Vagina (tissue), 2 donors: ENCODE measurements around the gene CDH26. TPM values are rescaled to one million over a fixed set of nuclear protein-coding genes. Genes with fewer than 3 reads are reported as not detected.

Experiments used
- DNase-seq, 2 donors: peaks; one replicate each; pipeline ENCODE4 v3.0.0-alpha.2; 2017; ENCODE audit errors: extremely low spot score in 2 of 2
- H3K27ac ChIP-seq: fragments of 200-600 bp; sonication (generic); one replicate; pipeline ENCODE4 v1.5.1; 2019
- H3K27me3 ChIP-seq: fragments of 200-600 bp; sonication (generic); one replicate; pipeline ENCODE4 v1.5.1; 2019
- H3K36me3 ChIP-seq, 2 donors: fragments of 200-600 bp; sonication (generic); one replicate each; pipeline ENCODE4 v1.5.1; 2017 to 2019
- H3K4me1 ChIP-seq: fragments of 200-600 bp; sonication (generic); one replicate; pipeline ENCODE4 v1.5.1; 2019
- H3K4me3 ChIP-seq, 2 donors: fragments of 200-600 bp; sonication (generic); 1 replicate in 1 of 2; 2 replicates in 1 of 2; pipeline ENCODE4 v1.5.1; 2016 to 2019
- H3K9me3 ChIP-seq: fragments of 200-600 bp; sonication (generic); one replicate; pipeline ENCODE4 v1.5.1; 2019
- CTCF ChIP-seq, 3 experiments: fragments of 450-650 bp in 2 of 3; fragments of 200-600 bp in 1 of 3; sonication (generic) in 1 of 3; IDR thresholded peaks; one replicate each; pipeline ENCODE4 v1.5.1; 2017 to 2019; ENCODE audit warnings: antibody characterized with exemption in 3 of 3, mild to moderate bottlenecking in 2 of 3, moderate library complexity in 2 of 3
- POLR2A ChIP-seq, 2 donors: fragments of 450-650 bp; IDR thresholded peaks; one replicate each; pipeline ENCODE4 v1.6.1; 2017; ENCODE audit warnings: antibody characterized with exemption in 2 of 2, mild to moderate bottlenecking in 2 of 2, moderate library complexity in 2 of 2
- POLR2AphosphoS5 ChIP-seq, 2 donors: sonication (generic); formaldehyde crosslinking; IDR thresholded peaks; one replicate each; pipeline ENCODE4 v1.9.0; 2017; ENCODE audit warnings: antibody characterized with exemption in 2 of 2, mild to moderate bottlenecking in 2 of 2, low read depth in 1 of 2; ENCODE audit not compliant: insufficient read depth in 1 of 2
- intact Hi-C: fragments of 100-400 bp; cut with DNase I; formaldehyde crosslinking; loops from one replicate; pipeline ENCODE4 v1.15.1; 2023
- total RNA-seq: library from RNA; depleted of rRNA; stranded (reverse); fragments of >200 nt; gene quantifications from one replicate; pipeline ENCODE4 v1.2.3, GENCODE V29; 2016

CDH26 gene
- total RNA-seq, 1 donor from 2014 or later: 6.6 TPM

GRCh38 chr20:60016406-60016805, 58.2 kb downstream of the CDH26 start:
- no peak overlapping the region for H3K4me3 ChIP-seq
- no peaks in the 10 kb centered on the region for H3K36me3 ChIP-seq
- intact Hi-C loops: no loop called here
- no peaks in the 10 kb centered on the region for H3K27me3 ChIP-seq
- H3K9me3 ChIP-seq: no peaks in the 10 kb centered on the region
- H3K4me1 ChIP-seq: no peaks in the 10 kb centered on the region
- no peak for DNase-seq
- H3K27ac ChIP-seq: no peak overlapping the region
- TF ChIP-seq CTCF (IDR thresholded peaks at IDR 0.05) (no peak), POLR2A (IDR thresholded peaks at IDR 0.05) (no peak), POLR2AphosphoS5 (IDR thresholded peaks at IDR 0.05; ENCODE audit: insufficient read depth in 1 of 2, low read depth in 1 of 2) (no peak)

GRCh38 chr20:60020251-60020650, 62.0 kb downstream of the CDH26 start:
- Histone ChIP-seq H3K36me3 (no peaks in the 10 kb centered on the region), H3K9me3 (no peaks in the 10 kb centered on the region), H3K4me1 (no peaks in the 10 kb centered on the region), H3K4me3 (no peak overlapping the region), H3K27me3 (no peaks in the 10 kb centered on the region), H3K27ac (no peak overlapping the region)
- intact Hi-C loops: no loop called here
- no peak for TF ChIP-seq POLR2AphosphoS5 (IDR thresholded peaks at IDR 0.05; ENCODE audit: insufficient read depth in 1 of 2, low read depth in 1 of 2)
- no peak for TF ChIP-seq CTCF (IDR thresholded peaks at IDR 0.05)
- TF ChIP-seq POLR2A (IDR thresholded peaks at IDR 0.05): no peak
- DNase-seq: no peak

GRCh38 chr20:60021104-60021503, 62.9 kb downstream of the CDH26 start:
- TF ChIP-seq POLR2AphosphoS5 (IDR thresholded peaks at IDR 0.05; ENCODE audit: insufficient read depth in 1 of 2, low read depth in 1 of 2) (no peak), CTCF (IDR thresholded peaks at IDR 0.05) (no peak), POLR2A (IDR thresholded peaks at IDR 0.05) (no peak)
- Histone ChIP-seq H3K27me3 (no peaks in the 10 kb centered on the region), H3K27ac (no peak overlapping the region), H3K4me1 (no peaks in the 10 kb centered on the region), H3K4me3 (no peak overlapping the region), H3K9me3 (no peaks in the 10 kb centered on the region), H3K36me3 (no peaks in the 10 kb centered on the region)
- DNase-seq: no peak
- intact Hi-C loops: no loop called here

GRCh38 chr20:60022849-60023248, 64.6 kb downstream of the CDH26 start:
- H3K4me1 ChIP-seq: no peaks in the 10 kb centered on the region
- no peak overlapping the region for H3K4me3 ChIP-seq
- no peaks in the 10 kb centered on the region for H3K36me3 ChIP-seq
- no peak for DNase-seq
- H3K9me3 ChIP-seq: no peaks in the 10 kb centered on the region
- TF ChIP-seq CTCF (IDR thresholded peaks at IDR 0.05) (no peak), POLR2A (IDR thresholded peaks at IDR 0.05) (no peak), POLR2AphosphoS5 (IDR thresholded peaks at IDR 0.05; ENCODE audit: insufficient read depth in 1 of 2, low read depth in 1 of 2) (no peak)
- no peak overlapping the region for H3K27ac ChIP-seq
- intact Hi-C loops: no loop called here
- no peaks in the 10 kb centered on the region for H3K27me3 ChIP-seq

- no peaks in the 10 kb centered on the region for H3K27me3 ChIP-seq
- H3K27ac ChIP-seq: no peak overlapping the region
- H3K4me1 ChIP-seq: no peaks in the 10 kb centered on the region
- no peaks in the 10 kb centered on the region for H3K36me3 ChIP-seq
- no peak for TF ChIP-seq CTCF (IDR thresholded peaks at IDR 0.05)
- TF ChIP-seq POLR2A (IDR thresholded peaks at IDR 0.05): no peak
- TF ChIP-seq POLR2AphosphoS5 (IDR thresholded peaks at IDR 0.05; ENCODE audit: insufficient read depth in 1 of 2, low read depth in 1 of 2): no peak
- intact Hi-C loops: no loop called here
- no peak overlapping the region for H3K4me3 ChIP-seq
- H3K9me3 ChIP-seq: no peaks in the 10 kb centered on the region
- DNase-seq: no peak
Observed at GRCh38 chr20:60024245-60024644, 66.0 kb downstream of the CDH26 start.
